GM12891 (cell line): Measurements from ENCODE around the gene POSTN.

ENCODE experiments used
- PAX5 ChIP-seq: IDR thresholded peaks from 2 replicates; pipeline ENCODE4 v1.6.1; 2011; ENCODE audit warnings: low read length, moderate library complexity, mild to moderate bottlenecking; ENCODE audit not compliant: insufficient read depth, severe bottlenecking
- POLR2A ChIP-seq: IDR thresholded peaks from 2 replicates; pipeline ENCODE4 v1.6.1; 2011; ENCODE audit warnings: low read depth, low read length, control low read depth
- POLR2AphosphoS5 ChIP-seq: IDR thresholded peaks from 2 replicates; pipeline ENCODE4 v1.6.1; 2011; ENCODE audit warnings: low read depth, low read length, control low read depth
- TAF1 ChIP-seq: IDR thresholded peaks from 2 replicates; pipeline ENCODE4 v1.6.1; 2011; ENCODE audit warnings: low read depth, low read length, control low read depth

DNA sequence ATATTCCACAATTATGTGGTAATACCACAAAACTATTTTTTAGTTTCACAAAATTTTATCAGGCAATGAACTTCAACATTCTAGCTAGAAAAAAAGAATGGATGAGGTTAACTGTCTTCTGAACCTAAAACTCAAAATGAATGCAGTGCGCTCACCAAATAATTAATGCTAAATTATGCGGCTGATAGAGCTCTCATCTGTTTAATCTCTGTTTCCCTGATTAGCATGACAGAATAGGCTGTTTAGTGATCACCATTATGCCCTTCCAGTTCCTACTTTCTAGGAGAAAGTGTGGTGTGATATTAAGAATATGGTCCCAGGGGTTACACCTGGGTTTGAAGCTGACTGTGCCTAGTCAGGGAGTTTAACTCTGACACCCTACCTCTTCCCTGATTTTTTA lies 42.8 kb upstream of the POSTN start:
- TF ChIP-seq POLR2AphosphoS5 (no peak), POLR2A (no peak), TAF1 (no peak), PAX5 (no peak)
